ENCODE measurements around the gene CENPE.
"Not testable (repeated sequence)": the region's sequence is repeated elsewhere in the genome, so short reads cannot be mapped to it uniquely, and the experiment has no call there.

Gene CENPE

GRCh38 chr4:103197765-103198110, 405 bp downstream of the CENPE start:
- H3K4me3 ChIP-seq (ENCODE audit: insufficient read depth, low read depth, low read length, poor library complexity, severe bottlenecking), result peak overlapping the region; percentile 86
- no peak for DNase-seq
- H3K9me3 ChIP-seq (ENCODE audit: control insufficient read depth, low read length), result no peaks in the 10 kb centered on the region
- no peaks in the 10 kb centered on the region for H3K4me1 ChIP-seq (ENCODE audit: control insufficient read depth, insufficient read depth, low read length, poor library complexity, severe bottlenecking)
- no peaks in the 10 kb centered on the region for H3K27me3 ChIP-seq (replicated peaks; ENCODE audit: control insufficient read depth, insufficient read depth, low read length, poor library complexity, severe bottlenecking)
- peak overlapping the region; percentile 85 for H3K27ac ChIP-seq (ENCODE audit: insufficient read depth, low read length, poor library complexity, severe bottlenecking)
- no peaks in the 10 kb centered on the region for H3K36me3 ChIP-seq (ENCODE audit: control insufficient read depth, insufficient read depth, low read length)

GRCh38 chr4:103193457-103193856, 4.7 kb downstream of the CENPE start:
- Histone ChIP-seq H3K4me3 (ENCODE audit: insufficient read depth, low read depth, low read length, poor library complexity, severe bottlenecking) (no peak overlapping the region), H3K4me1 (ENCODE audit: control insufficient read depth, insufficient read depth, low read length, poor library complexity, severe bottlenecking) (no peaks in the 10 kb centered on the region), H3K27ac (ENCODE audit: insufficient read depth, low read length, poor library complexity, severe bottlenecking) (no peak overlapping the region), H3K9me3 (ENCODE audit: control insufficient read depth, low read length) (no peaks in the 10 kb centered on the region), H3K27me3 (replicated peaks; ENCODE audit: control insufficient read depth, insufficient read depth, low read length, poor library complexity, severe bottlenecking) (no peaks in the 10 kb centered on the region), H3K36me3 (ENCODE audit: control insufficient read depth, insufficient read depth, low read length) (no peaks in the 10 kb centered on the region)
- DNase-seq, result no peak

GRCh38 chr4:103171006-103171405, 27.1 kb downstream of the CENPE start:
- Histone ChIP-seq H3K9me3 (ENCODE audit: control insufficient read depth, low read length) (peaks cover 4% of the 10 kb centered on the region), H3K4me1 (ENCODE audit: control insufficient read depth, insufficient read depth, low read length, poor library complexity, severe bottlenecking) (no peaks in the 10 kb centered on the region), H3K36me3 (ENCODE audit: control insufficient read depth, insufficient read depth, low read length) (no peaks in the 10 kb centered on the region), H3K4me3 (ENCODE audit: insufficient read depth, low read depth, low read length, poor library complexity, severe bottlenecking) (no peak overlapping the region), H3K27ac (ENCODE audit: insufficient read depth, low read length, poor library complexity, severe bottlenecking) (no peak overlapping the region), H3K27me3 (replicated peaks; ENCODE audit: control insufficient read depth, insufficient read depth, low read length, poor library complexity, severe bottlenecking) (no peaks in the 10 kb centered on the region)
- no peak for DNase-seq

GRCh38 chr4:103169750-103170149, 28.4 kb downstream of the CENPE start:
- not testable (repeated sequence) for H3K9me3 ChIP-seq (ENCODE audit: control insufficient read depth, low read length); H3K27me3 ChIP-seq (replicated peaks; ENCODE audit: control insufficient read depth, insufficient read depth, low read length, poor library complexity, severe bottlenecking); H3K36me3 ChIP-seq (ENCODE audit: control insufficient read depth, insufficient read depth, low read length); H3K4me3 ChIP-seq (ENCODE audit: insufficient read depth, low read depth, low read length, poor library complexity, severe bottlenecking); H3K27ac ChIP-seq (ENCODE audit: insufficient read depth, low read length, poor library complexity, severe bottlenecking); H3K4me1 ChIP-seq (ENCODE audit: control insufficient read depth, insufficient read depth, low read length, poor library complexity, severe bottlenecking); DNase-seq

- H3K4me3 ChIP-seq (ENCODE audit: insufficient read depth, low read depth, low read length, poor library complexity, severe bottlenecking), result no peak overlapping the region
- H3K4me1 ChIP-seq (ENCODE audit: control insufficient read depth, insufficient read depth, low read length, poor library complexity, severe bottlenecking), result no peaks in the 10 kb centered on the region
- H3K36me3 ChIP-seq (ENCODE audit: control insufficient read depth, insufficient read depth, low read length), result no peaks in the 10 kb centered on the region
- H3K27ac ChIP-seq (ENCODE audit: insufficient read depth, low read length, poor library complexity, severe bottlenecking), result no peak overlapping the region
- no peaks in the 10 kb centered on the region for H3K27me3 ChIP-seq (replicated peaks; ENCODE audit: control insufficient read depth, insufficient read depth, low read length, poor library complexity, severe bottlenecking)
- peaks cover 4% of the 10 kb centered on the region for H3K9me3 ChIP-seq (ENCODE audit: control insufficient read depth, low read length)
- no peak for DNase-seq
These were observed 29.1 kb downstream of the CENPE start for GRCh38 chr4:103168993-103169392.

- Histone ChIP-seq H3K9me3 (ENCODE audit: control insufficient read depth, low read length) (no peaks in the 10 kb centered on the region), H3K27me3 (replicated peaks; ENCODE audit: control insufficient read depth, insufficient read depth, low read length, poor library complexity, severe bottlenecking) (no peaks in the 10 kb centered on the region), H3K4me1 (ENCODE audit: control insufficient read depth, insufficient read depth, low read length, poor library complexity, severe bottlenecking) (no peaks in the 10 kb centered on the region), H3K27ac (ENCODE audit: insufficient read depth, low read length, poor library complexity, severe bottlenecking) (no peak overlapping the region), H3K4me3 (ENCODE audit: insufficient read depth, low read depth, low read length, poor library complexity, severe bottlenecking) (no peak overlapping the region), H3K36me3 (ENCODE audit: control insufficient read depth, insufficient read depth, low read length) (no peaks in the 10 kb centered on the region)
- no peak for DNase-seq
These were observed 36.0 kb downstream of the CENPE start for GRCh38 chr4:103162176-103162575.

GRCh38 chr4:103158760-103159159, 39.4 kb downstream of the CENPE start:
- H3K27ac ChIP-seq (ENCODE audit: insufficient read depth, low read length, poor library complexity, severe bottlenecking), result no peak overlapping the region
- no peak overlapping the region for H3K4me3 ChIP-seq (ENCODE audit: insufficient read depth, low read depth, low read length, poor library complexity, severe bottlenecking)
- no peaks in the 10 kb centered on the region for H3K36me3 ChIP-seq (ENCODE audit: control insufficient read depth, insufficient read depth, low read length)
- no peaks in the 10 kb centered on the region for H3K27me3 ChIP-seq (replicated peaks; ENCODE audit: control insufficient read depth, insufficient read depth, low read length, poor library complexity, severe bottlenecking)
- no peaks in the 10 kb centered on the region for H3K9me3 ChIP-seq (ENCODE audit: control insufficient read depth, low read length)
- no peaks in the 10 kb centered on the region for H3K4me1 ChIP-seq (ENCODE audit: control insufficient read depth, insufficient read depth, low read length, poor library complexity, severe bottlenecking)
- DNase-seq, result no peak

- Histone ChIP-seq H3K27me3 (replicated peaks; ENCODE audit: control insufficient read depth, insufficient read depth, low read length, poor library complexity, severe bottlenecking) (no peaks in the 10 kb centered on the region), H3K4me1 (ENCODE audit: control insufficient read depth, insufficient read depth, low read length, poor library complexity, severe bottlenecking) (no peaks in the 10 kb centered on the region), H3K27ac (ENCODE audit: insufficient read depth, low read length, poor library complexity, severe bottlenecking) (no peak overlapping the region), H3K36me3 (ENCODE audit: control insufficient read depth, insufficient read depth, low read length) (no peaks in the 10 kb centered on the region), H3K4me3 (ENCODE audit: insufficient read depth, low read depth, low read length, poor library complexity, severe bottlenecking) (no peak overlapping the region), H3K9me3 (ENCODE audit: control insufficient read depth, low read length) (no peaks in the 10 kb centered on the region)
- DNase-seq, result no peak
These were observed 42.0 kb downstream of the CENPE start for GRCh38 chr4:103156106-103156505.

- no peaks in the 10 kb centered on the region for H3K4me1 ChIP-seq (ENCODE audit: control insufficient read depth, insufficient read depth, low read length, poor library complexity, severe bottlenecking)
- H3K27me3 ChIP-seq (replicated peaks; ENCODE audit: control insufficient read depth, insufficient read depth, low read length, poor library complexity, severe bottlenecking), result no peaks in the 10 kb centered on the region
- H3K27ac ChIP-seq (ENCODE audit: insufficient read depth, low read length, poor library complexity, severe bottlenecking), result no peak overlapping the region
- H3K36me3 ChIP-seq (ENCODE audit: control insufficient read depth, insufficient read depth, low read length), result no peaks in the 10 kb centered on the region
- no peak for DNase-seq
- H3K4me3 ChIP-seq (ENCODE audit: insufficient read depth, low read depth, low read length, poor library complexity, severe bottlenecking), result no peak overlapping the region
- no peaks in the 10 kb centered on the region for H3K9me3 ChIP-seq (ENCODE audit: control insufficient read depth, low read length)
These were observed 45.8 kb downstream of the CENPE start for GRCh38 chr4:103152381-103152780.

- no peak for DNase-seq
- no peaks in the 10 kb centered on the region for H3K4me1 ChIP-seq (ENCODE audit: control insufficient read depth, insufficient read depth, low read length, poor library complexity, severe bottlenecking)
- no peaks in the 10 kb centered on the region for H3K9me3 ChIP-seq (ENCODE audit: control insufficient read depth, low read length)
- H3K4me3 ChIP-seq (ENCODE audit: insufficient read depth, low read depth, low read length, poor library complexity, severe bottlenecking), result no peak overlapping the region
- H3K27ac ChIP-seq (ENCODE audit: insufficient read depth, low read length, poor library complexity, severe bottlenecking), result no peak overlapping the region
- no peaks in the 10 kb centered on the region for H3K27me3 ChIP-seq (replicated peaks; ENCODE audit: control insufficient read depth, insufficient read depth, low read length, poor library complexity, severe bottlenecking)
- no peaks in the 10 kb centered on the region for H3K36me3 ChIP-seq (ENCODE audit: control insufficient read depth, insufficient read depth, low read length)
These were observed 47.5 kb downstream of the CENPE start for GRCh38 chr4:103150677-103151076.

GRCh38 chr4:103144926-103145325, 53.2 kb downstream of the CENPE start:
- Histone ChIP-seq H3K27me3 (replicated peaks; ENCODE audit: control insufficient read depth, insufficient read depth, low read length, poor library complexity, severe bottlenecking) (no peaks in the 10 kb centered on the region), H3K36me3 (ENCODE audit: control insufficient read depth, insufficient read depth, low read length) (no peaks in the 10 kb centered on the region), H3K9me3 (ENCODE audit: control insufficient read depth, low read length) (no peaks in the 10 kb centered on the region), H3K4me3 (ENCODE audit: insufficient read depth, low read depth, low read length, poor library complexity, severe bottlenecking) (no peak overlapping the region), H3K4me1 (ENCODE audit: control insufficient read depth, insufficient read depth, low read length, poor library complexity, severe bottlenecking) (no peaks in the 10 kb centered on the region), H3K27ac (ENCODE audit: insufficient read depth, low read length, poor library complexity, severe bottlenecking) (no peak overlapping the region)
- DNase-seq, result no peak

Measured in effector memory CD4-positive, alpha-beta T cell (primary cell).